Activated CD8-positive, alpha-beta memory T cell treated with anti-CD3 and anti-CD28 coated beads, Interleukin-2, amount 50 U/mL, for 24 hours (primary cell): Measurements from ENCODE around the gene KANSL1.

Experiments used
- DNase-seq: peaks from one replicate; pipeline ENCODE4 v3.0.0-alpha.2; 2020; ENCODE audit errors: extremely low read depth

Gene KANSL1

GRCh38 chr17:46042246-46042645, 151.0 kb downstream of the KANSL1 start:
- no peak for DNase-seq

DNA sequence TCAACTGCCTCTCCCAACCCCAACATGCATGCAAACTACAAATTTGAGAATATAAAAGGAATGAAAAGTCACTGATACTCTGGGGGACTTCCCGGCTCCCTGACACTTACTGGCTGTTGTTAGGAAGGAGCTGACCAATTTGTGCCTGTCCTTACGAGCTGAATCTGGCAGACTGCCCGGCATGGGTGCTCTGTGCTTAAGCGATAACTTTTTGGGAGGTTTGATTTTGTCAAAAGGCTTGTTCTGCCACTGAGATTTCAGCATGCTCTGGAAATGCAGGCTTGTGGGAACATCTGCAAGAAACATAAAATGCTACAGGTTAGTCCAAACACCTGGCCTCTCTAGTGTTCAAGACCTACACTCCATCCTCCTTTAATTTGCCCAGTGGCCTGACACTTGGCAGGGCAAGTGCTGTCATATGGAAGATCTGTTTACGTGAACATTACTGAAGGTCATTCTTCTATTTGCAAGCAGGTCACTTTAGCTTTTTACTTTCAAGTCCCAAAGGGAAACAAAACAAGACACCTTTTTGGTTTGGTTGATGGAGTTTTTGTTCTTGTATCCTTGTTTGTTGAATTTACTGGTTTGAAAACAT, 153.5 kb downstream of the KANSL1 start:
- DNase-seq = no peak

DNA sequence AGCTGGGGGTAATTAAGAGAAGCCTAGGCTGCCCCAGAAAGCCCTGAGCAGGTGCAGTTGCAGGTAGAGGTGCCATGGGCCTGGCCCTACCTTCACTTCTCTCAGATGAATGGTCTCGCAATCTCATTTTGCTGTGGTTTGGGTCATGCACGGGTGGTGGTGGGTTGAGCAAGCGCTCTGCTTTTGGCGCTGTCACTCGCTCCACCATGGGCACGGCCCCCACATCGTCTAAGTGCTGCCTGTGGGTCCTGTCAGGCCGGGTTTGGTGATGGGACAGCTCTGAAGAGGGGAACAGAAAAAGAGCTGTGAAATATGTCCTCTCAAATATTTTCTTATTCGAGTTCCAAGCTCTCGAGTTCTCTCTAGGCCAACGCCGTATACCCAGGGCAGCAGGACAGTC, 154.3 kb downstream of the KANSL1 start:
- DNase-seq = no peak

- no peak for DNase-seq
Measured at GRCh38 chr17:46038414-46038813, 154.8 kb downstream of the KANSL1 start.

DNA sequence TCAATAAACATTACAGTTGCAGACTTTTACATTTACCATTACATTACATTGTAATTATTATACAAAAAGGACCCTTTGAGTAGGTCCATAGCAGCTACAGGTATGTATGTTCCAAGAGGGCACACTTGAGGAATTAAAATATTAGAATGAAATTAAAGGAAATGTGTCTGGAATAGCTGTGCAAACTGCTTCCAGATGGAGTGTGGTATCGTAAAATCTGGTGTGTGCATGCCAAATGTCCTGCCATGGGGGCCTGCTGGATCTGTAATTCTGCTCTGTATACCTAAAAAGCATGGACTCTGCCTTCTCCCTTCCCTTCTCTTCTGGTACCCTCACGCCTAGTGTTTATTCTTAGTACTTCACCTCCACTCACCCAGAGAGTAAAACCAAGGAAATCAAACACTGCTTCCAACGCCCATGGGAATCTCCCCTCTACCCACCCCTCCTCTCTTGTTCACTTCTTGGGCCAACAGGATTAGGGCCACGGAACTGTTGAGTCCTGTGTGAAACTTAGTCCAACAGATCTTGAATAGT, 155.4 kb downstream of the KANSL1 start:
- DNase-seq = no peak

DNA sequence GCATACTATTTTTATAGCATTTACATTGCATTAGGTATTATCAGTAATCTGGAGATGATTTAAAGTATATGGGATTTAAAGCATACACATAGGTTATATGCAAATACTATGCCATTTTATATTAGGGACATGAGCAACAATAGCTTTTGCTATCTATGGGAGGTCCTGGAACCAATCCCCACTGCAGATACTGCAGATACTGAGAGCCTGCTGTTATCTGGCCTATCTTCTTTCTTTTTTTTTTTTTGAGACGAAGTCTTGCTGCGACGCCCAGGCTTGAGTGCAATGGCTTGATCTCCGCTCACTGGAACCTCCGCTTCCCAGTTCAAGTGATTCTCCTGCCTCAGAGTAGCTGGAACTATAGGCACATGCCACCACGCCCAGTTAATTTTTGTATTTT, 156.7 kb downstream of the KANSL1 start:
- DNase-seq = no peak

DNA sequence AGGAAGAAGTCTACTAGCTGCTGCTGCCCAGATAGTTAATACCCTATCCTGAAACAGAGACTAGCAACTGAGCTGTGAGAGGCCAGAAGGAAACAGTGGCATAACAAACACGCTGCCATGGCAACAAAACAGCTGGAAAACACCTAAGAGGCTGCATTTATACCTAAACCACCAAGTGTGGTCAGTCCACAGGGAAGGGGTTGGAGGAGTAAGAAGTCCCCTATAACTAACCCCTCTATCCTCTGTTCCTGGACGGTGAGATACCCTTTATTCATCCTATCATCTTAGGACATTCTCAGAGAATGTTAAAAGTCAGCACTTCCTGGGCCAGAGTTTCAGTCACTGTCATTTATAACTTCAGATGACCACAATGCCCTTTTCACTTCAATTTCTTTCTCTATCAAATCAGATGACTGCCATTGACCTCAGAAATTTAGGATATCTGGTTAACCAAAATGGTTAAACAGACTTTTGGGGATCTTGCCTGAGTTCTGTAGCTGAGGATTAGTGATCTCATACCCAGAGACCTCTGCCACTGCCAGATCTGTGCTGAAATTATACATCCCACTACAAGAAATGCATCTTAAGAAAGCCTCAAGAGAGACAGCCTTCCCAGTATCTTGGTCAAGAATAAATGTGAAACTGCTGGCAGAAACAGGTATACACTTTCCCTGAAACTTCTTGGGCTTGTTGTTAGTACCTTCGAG, 158.0 kb downstream of the KANSL1 start:
- DNase-seq = no peak

GRCh38 chr17:46033392-46033791, 159.8 kb downstream of the KANSL1 start:
- DNase-seq = no peak

DNA sequence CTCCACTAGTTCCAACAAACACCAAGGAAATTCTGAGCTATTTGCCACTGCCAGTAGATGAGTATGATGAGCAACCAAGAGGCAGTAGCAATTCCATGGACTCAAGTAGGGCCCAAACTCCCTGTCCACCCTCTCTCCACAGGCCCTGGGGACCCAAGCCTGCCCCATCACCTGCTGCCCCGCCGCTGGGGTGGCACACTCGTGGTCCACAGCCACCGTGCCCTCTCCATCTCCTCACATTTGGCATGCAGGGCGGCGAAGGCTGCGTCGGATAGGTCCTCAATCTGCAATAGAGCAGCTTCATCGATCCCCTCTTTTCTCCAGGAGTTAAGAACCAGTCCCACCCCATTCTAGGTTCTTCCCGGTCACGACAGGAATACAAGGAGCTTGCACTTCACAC, 160.3 kb downstream of the KANSL1 start:
- no peak for DNase-seq

DNA sequence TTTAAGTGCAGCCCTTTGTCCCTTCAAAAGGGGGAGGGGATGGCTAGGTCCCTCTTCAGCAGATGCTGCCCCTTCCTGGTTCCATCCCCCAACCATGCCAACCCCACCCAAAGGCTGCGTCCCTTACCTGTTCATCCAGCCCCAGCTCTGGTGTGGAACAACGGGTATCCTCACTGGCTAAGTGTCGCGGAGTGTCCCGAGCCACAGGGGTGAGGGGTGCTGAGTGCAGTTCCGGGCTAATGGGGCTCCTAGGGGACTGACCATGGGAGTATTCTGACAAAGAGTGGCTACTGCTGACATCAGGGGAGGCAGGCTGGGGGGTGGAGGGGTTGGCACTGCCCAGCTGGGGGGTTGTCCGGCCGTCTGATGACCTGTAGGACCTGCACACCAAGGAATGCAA, 161.3 kb downstream of the KANSL1 start:
- DNase-seq = no peak

- DNase-seq = no peak
Measured at GRCh38 chr17:46031440-46031839, 161.8 kb downstream of the KANSL1 start.

- DNase-seq = no peak
Measured at GRCh38 chr17:46030752-46031151, 162.5 kb downstream of the KANSL1 start.

DNA sequence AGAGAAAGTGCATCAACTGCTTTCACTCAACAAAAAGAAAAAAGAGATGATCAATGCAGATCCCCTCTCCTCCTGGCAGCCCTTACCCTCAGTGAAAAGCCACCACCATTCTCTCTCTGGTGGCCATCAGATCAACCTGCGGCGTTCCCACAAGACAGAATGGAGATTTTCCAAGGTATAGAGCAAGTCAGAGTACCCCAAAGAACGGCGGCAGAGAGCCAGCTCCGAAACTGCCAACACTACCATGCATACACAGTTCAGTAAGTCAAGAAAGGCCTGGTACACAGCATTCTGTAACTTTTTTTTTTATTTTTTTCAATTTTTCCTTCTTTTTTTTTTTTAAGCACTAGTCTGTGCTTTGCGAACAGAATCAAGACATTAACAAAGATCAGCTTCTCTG, 163.6 kb downstream of the KANSL1 start:
- DNase-seq = no peak

DNA sequence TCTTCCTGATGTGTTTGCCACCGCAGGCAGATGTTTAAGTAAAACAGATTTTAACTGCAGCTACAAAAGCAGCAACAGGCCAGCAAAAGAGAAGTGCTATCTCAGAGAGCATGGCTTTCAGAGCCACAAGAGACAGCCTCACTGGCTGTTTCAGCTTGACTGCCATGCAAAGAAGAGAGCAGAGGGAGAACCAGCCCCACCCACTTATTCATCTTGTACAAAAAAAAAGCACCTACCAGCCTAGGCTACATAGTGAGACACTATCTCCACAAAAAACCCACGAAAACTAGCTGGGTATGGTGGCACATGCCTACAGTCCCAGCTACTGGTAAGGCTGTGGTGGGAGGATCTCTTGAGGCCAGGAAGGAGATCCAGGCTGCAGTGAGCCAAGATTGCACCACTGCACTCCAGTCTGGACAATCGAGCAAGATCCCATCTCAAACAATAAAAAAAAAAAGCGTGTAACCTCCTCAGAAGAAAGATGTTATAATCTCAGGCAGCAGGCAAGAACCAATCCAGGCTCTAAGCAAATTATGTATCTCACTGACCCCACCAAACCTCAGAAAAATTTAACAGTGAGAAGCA, 164.2 kb downstream of the KANSL1 start:
- no peak for DNase-seq

DNA sequence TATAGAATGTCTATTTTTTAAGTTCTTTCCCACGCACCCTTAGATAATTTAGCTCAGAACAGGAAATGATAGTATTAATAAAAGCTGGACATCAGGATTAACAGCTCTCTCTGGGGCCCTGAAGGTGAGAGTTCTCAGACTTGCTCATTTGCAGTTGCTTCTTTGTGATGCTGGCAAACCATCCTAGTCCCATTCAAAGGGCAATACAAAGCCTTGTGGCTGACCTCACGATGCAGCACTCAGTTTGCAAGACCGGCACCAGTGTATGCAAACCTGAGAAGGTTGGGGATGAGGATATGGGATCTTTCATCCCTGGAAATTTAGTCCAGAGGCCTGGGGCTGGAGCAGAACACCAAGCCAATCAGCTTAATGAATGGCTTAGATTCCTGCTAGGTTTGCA, 164.9 kb downstream of the KANSL1 start:
- no peak for DNase-seq

DNA sequence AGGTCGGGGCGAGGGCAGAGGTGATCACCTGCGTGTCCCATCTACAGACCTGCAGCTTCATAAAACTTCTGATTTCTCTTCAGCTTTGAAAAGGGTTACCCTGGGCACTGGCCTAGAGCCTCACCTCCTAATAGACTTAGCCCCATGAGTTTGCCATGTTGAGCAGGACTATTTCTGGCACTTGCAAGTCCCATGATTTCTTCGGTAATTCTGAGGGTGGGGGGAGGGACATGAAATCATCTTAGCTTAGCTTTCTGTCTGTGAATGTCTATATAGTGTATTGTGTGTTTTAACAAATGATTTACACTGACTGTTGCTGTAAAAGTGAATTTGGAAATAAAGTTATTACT, 165.3 kb downstream of the KANSL1 start:
- DNase-seq = no peak

GRCh38 chr17:46027048-46027975, 165.9 kb downstream of the KANSL1 start:
- DNase-seq = no peak

DNA sequence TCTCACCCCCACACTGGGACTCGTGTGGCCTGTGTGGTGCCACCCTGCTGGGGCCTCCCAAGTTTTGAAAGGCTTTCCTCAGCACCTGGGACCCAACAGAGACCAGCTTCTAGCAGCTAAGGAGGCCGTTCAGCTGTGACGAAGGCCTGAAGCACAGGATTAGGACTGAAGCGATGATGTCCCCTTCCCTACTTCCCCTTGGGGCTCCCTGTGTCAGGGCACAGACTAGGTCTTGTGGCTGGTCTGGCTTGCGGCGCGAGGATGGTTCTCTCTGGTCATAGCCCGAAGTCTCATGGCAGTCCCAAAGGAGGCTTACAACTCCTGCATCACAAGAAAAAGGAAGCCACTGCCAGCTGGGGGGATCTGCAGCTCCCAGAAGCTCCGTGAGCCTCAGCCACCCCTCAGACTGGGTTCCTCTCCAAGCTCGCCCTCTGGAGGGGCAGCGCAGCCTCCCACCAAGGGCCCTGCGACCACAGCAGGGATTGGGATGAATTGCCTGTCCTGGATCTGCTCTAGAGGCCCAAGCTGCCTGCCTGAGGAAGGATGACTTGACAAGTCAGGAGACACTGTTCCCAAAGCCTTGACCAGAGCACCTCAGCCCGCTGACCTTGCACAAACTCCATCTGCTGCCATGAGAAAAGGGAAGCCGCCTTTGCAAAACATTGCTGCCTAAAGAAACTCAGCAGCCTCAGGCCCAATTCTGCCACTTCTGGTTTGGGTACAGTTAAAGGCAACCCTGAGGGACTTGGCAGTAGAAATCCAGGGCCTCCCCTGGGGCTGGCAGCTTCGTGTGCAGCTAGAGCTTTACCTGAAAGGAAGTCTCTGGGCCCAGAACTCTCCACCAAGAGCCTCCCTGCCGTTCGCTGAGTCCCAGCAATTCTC, 166.8 kb downstream of the KANSL1 start:
- DNase-seq = no peak

GRCh38 chr17:46025510-46026165, 167.6 kb downstream of the KANSL1 start:
- no peak for DNase-seq

DNA sequence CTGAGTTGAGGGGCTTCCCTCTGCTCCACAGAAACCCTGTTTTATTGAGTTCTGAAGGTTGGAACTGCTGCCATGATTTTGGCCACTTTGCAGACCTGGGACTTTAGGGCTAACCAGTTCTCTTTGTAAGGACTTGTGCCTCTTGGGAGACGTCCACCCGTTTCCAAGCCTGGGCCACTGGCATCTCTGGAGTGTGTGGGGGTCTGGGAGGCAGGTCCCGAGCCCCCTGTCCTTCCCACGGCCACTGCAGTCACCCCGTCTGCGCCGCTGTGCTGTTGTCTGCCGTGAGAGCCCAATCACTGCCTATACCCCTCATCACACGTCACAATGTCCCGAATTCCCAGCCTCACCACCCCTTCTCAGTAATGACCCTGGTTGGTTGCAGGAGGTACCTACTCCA, 168.2 kb downstream of the KANSL1 start:
- DNase-seq = no peak

- no peak for DNase-seq
Measured at GRCh38 chr17:46024590-46024989, 168.6 kb downstream of the KANSL1 start.
